H1 (cell line): ENCODE measurements around the gene RND2. TPM values are rescaled to one million over a fixed set of nuclear protein-coding genes. Genes with fewer than 3 reads are reported as not detected.

Source experiments
- CBX8 ChIP-seq: fragments of 300-800, 300-1000 bp; sonication (generic); IDR thresholded peaks from 2 replicates; pipeline ENCODE4 v1.7.1; 2016; ENCODE audit warnings: low read depth, low read length, borderline replicate concordance
- HDAC6 ChIP-seq: IDR thresholded peaks from one replicate; pipeline ENCODE4 v1.7.1; 2012; ENCODE audit warnings: low read depth, mild to moderate bottlenecking, inconsistent platforms, low read length, moderate library complexity
- JUN ChIP-seq: IDR thresholded peaks from 2 replicates; pipeline ENCODE4 v1.6.1; 2011; ENCODE audit warnings: low read depth, mild to moderate bottlenecking, improper control_type of control experiment, low read length
- POLR2AphosphoS5 ChIP-seq: IDR thresholded peaks from 2 replicates; pipeline ENCODE4 v1.6.1; 2011; ENCODE audit warnings: low read depth, low read length
- POU5F1 ChIP-seq: IDR thresholded peaks from 2 replicates; pipeline ENCODE4 v1.6.1; 2011; ENCODE audit warnings: low read depth, mild to moderate bottlenecking, low read length, moderate library complexity
- TBP ChIP-seq: IDR thresholded peaks from 2 replicates; pipeline ENCODE4 v1.6.1; 2011; ENCODE audit warnings: low read depth, low read length, improper control_type of control experiment
- polyA plus RNA-seq, 7 experiments: library from polyadenylated mRNA; depleted of rRNA in 3 of 7; stranded (reverse) in 5 of 7; unstranded in 2 of 7; fragments of >200 nt in 5 of 7; fragments of 200-250 nt in 2 of 7; gene quantifications; 1 replicate in 5 of 7; 2 replicates in 1 of 7; 4 replicates in 1 of 7; pipeline versions ENCODE4 v1.2.1 to v1.2.3, GENCODE V29; 2011 to 2013; ENCODE audit warnings: missing spikeins in 2 of 7, mixed read lengths in 2 of 7
- total RNA-seq: library from RNA; stranded (reverse); fragmentation: NEBNext Ultra II Directional; extraction: Animal tissue kit (Norgen Biotek cat#: 25700); gene quantifications from 2 replicates; pipeline ENCODE4 v1.2.1, GENCODE V29; 2021

The RND2 gene
- total and polyA plus RNA-seq, 2 of the 8 experiments (the other 6 are each of a cell fraction or from before 2014, with no cell fraction given): 51.3 to 61.4 TPM

DNA sequence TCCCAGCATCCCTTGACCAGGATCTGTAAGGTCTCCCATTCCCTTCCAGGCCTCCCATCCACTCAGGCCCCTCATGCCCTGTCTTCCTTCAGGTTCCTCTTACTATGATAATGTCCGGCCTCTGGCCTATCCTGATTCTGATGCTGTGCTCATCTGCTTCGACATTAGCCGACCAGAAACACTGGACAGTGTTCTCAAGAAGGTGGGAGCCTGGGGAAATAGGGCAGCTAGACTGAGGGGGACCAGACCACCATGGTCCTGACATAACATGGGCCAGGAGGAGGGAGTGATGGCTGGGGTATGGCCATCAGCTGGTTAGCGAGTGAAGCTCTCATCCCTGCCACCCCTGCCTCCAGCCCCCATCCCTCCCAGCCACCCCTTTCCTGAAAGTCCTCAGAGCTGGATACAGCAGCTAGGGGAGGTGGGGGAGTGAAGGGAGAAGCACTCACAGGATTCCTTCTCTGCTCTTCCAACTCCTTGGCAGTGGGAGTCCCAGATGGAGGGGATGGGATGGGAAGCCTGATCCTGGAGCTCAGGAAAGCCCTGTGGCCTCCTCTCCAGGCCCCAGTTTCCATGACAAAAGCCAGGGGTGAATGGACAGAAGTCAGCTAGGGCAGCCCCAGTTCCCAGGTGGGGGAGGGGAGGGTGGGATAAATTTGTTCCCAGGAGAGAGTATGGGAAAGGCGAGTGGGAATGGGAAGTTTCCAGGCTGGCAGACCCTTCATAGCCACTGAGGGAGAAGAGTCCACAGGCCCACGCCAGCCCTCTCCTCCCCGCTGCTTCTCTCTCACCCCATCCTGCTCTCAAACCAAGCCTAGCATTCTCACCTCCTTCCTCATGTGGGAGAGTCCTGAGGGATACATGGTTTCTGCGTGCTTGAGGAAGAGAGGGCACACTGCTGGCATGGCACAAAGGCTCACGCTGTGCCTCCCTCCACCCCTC is 2.3 kb downstream of the RND2 start (continued):
- TF ChIP-seq JUN (no peak), HDAC6 (no peak), TBP (peak; percentile 26; the same call in 1 of the 2 replicates), CBX8 (no peak), POLR2AphosphoS5 (0 out of 2 replicates have a peak, but pooled peaks have one; percentile 22), POU5F1 (peak; percentile 91)
- TF ChIP-seq, all 59 proteins: peak for 11
